ENCODE results near the gene FBXL17.

Gene FBXL17

GRCh38 chr5:107968406-107968843, 413.5 kb downstream of the FBXL17 start:
- Histone ChIP-seq H3K9me3 (ENCODE audit: insufficient read depth, low read depth, low read length) (no peaks in the 10 kb centered on the region), H3K9me2 (replicated peaks; ENCODE audit: low read depth, low read length) (no peaks in the 10 kb centered on the region), H3K9ac (ENCODE audit: low read depth, low read length, poor library complexity, severe bottlenecking) (no peak overlapping the region), H3K27me3 (ENCODE audit: insufficient read depth, low read length, poor library complexity, severe bottlenecking) (no peaks in the 10 kb centered on the region), H3K79me2 (ENCODE audit: insufficient read depth, low read length) (no peaks in the 10 kb centered on the region), H3K4me1 (ENCODE audit: insufficient read depth, low read length, poor library complexity, severe bottlenecking) (no peaks in the 10 kb centered on the region), H3K4me3 (ENCODE audit: low read length, poor library complexity, severe bottlenecking) (no peak overlapping the region), H3F3A (ENCODE audit: low read depth) (no peaks in the 10 kb centered on the region), H3K4me2 (ENCODE audit: low read depth, low read length, poor library complexity, severe bottlenecking) (no peak overlapping the region), H4K20me1 (ENCODE audit: insufficient read depth, low read length, poor library complexity, severe bottlenecking) (no peaks in the 10 kb centered on the region), H3K36me3 (ENCODE audit: insufficient read depth, low read length) (no peaks in the 10 kb centered on the region), H2AFZ (ENCODE audit: low read length) (no peak overlapping the region)
- TF ChIP-seq EZH2phosphoT487 (IDR thresholded peaks at IDR 0.05; ENCODE audit: borderline replicate concordance) = no peak
- TF ChIP-seq CTCF (conservative IDR thresholded peaks at IDR 0.05; ENCODE audit: low read length) = no peak

- H3K9me3 ChIP-seq (ENCODE audit: insufficient read depth, low read depth, low read length) = no peaks in the 10 kb centered on the region
- H3K4me3 ChIP-seq (ENCODE audit: low read length, poor library complexity, severe bottlenecking) = no peak overlapping the region
- no peaks in the 10 kb centered on the region for H3K79me2 ChIP-seq (ENCODE audit: insufficient read depth, low read length)
- TF ChIP-seq EZH2phosphoT487 (IDR thresholded peaks at IDR 0.05; ENCODE audit: borderline replicate concordance) (no peak), CTCF (conservative IDR thresholded peaks at IDR 0.05; ENCODE audit: low read length) (no peak)
- no peaks in the 10 kb centered on the region for H3K27me3 ChIP-seq (ENCODE audit: insufficient read depth, low read length, poor library complexity, severe bottlenecking)
- no peaks in the 10 kb centered on the region for H3K36me3 ChIP-seq (ENCODE audit: insufficient read depth, low read length)
- no peak overlapping the region for H2AFZ ChIP-seq (ENCODE audit: low read length)
- H3F3A ChIP-seq (ENCODE audit: low read depth) = no peaks in the 10 kb centered on the region
- no peak overlapping the region for H3K4me2 ChIP-seq (ENCODE audit: low read depth, low read length, poor library complexity, severe bottlenecking)
- H4K20me1 ChIP-seq (ENCODE audit: insufficient read depth, low read length, poor library complexity, severe bottlenecking) = no peaks in the 10 kb centered on the region
- no peaks in the 10 kb centered on the region for H3K9me2 ChIP-seq (replicated peaks; ENCODE audit: low read depth, low read length)
- H3K9ac ChIP-seq (ENCODE audit: low read depth, low read length, poor library complexity, severe bottlenecking) = no peak overlapping the region
- no peaks in the 10 kb centered on the region for H3K4me1 ChIP-seq (ENCODE audit: insufficient read depth, low read length, poor library complexity, severe bottlenecking)
Observed at GRCh38 chr5:107966201-107966600, 415.7 kb downstream of the FBXL17 start.

- Histone ChIP-seq H3K4me2 (ENCODE audit: low read depth, low read length, poor library complexity, severe bottlenecking) (no peak overlapping the region), H3K79me2 (ENCODE audit: insufficient read depth, low read length) (no peaks in the 10 kb centered on the region), H3K9me3 (ENCODE audit: insufficient read depth, low read depth, low read length) (no peaks in the 10 kb centered on the region), H3K27me3 (ENCODE audit: insufficient read depth, low read length, poor library complexity, severe bottlenecking) (no peaks in the 10 kb centered on the region), H3K4me1 (ENCODE audit: insufficient read depth, low read length, poor library complexity, severe bottlenecking) (no peaks in the 10 kb centered on the region), H4K20me1 (ENCODE audit: insufficient read depth, low read length, poor library complexity, severe bottlenecking) (no peaks in the 10 kb centered on the region), H3K4me3 (ENCODE audit: low read length, poor library complexity, severe bottlenecking) (no peak overlapping the region), H3F3A (ENCODE audit: low read depth) (no peaks in the 10 kb centered on the region), H2AFZ (ENCODE audit: low read length) (no peak overlapping the region), H3K36me3 (ENCODE audit: insufficient read depth, low read length) (no peaks in the 10 kb centered on the region), H3K9ac (ENCODE audit: low read depth, low read length, poor library complexity, severe bottlenecking) (no peak overlapping the region), H3K9me2 (replicated peaks; ENCODE audit: low read depth, low read length) (no peaks in the 10 kb centered on the region)
- TF ChIP-seq CTCF (conservative IDR thresholded peaks at IDR 0.05; ENCODE audit: low read length) (no peak), EZH2phosphoT487 (IDR thresholded peaks at IDR 0.05; ENCODE audit: borderline replicate concordance) (no peak)
Observed at GRCh38 chr5:107964722-107965121, 417.2 kb downstream of the FBXL17 start.
